Smooth muscle cell (in vitro differentiated cells): ENCODE results near the gene TRAF3IP1. TPM values are rescaled to one million over a fixed set of nuclear protein-coding genes. Genes with fewer than 3 reads are reported as not detected.

Source experiments
- DNase-seq: peaks from one replicate; lab custom pipeline; 2025; ENCODE audit not compliant: unreplicated experiment; lab: John Stamatoyannopoulos, UW
- H2AFZ ChIP-seq: fragments of 200-600 bp; sonication (generic); 2 replicates; pipeline ENCODE4 v1.6.0; 2016; ENCODE audit warnings: antibody characterized with exemption, low read depth, mild to moderate bottlenecking
- H3F3A ChIP-seq: fragments of 200-600 bp; sonication (generic); 2 replicates; pipeline ENCODE4 v1.6.0; 2017; ENCODE audit warnings: antibody characterized with exemption, low read depth
- H3K27ac ChIP-seq: fragments of 200-600 bp; sonication (generic); 2 replicates; pipeline ENCODE4 v1.5.1; 2016; ENCODE audit warnings: low read depth, mild to moderate bottlenecking
- H3K27me3 ChIP-seq: fragments of 200-600 bp; sonication (generic); 2 replicates; pipeline ENCODE4 v1.6.1; 2016; ENCODE audit warnings: low read depth, mild to moderate bottlenecking
- H3K36me3 ChIP-seq: fragments of 200-600 bp; sonication (generic); 2 replicates; pipeline ENCODE4 v1.5.1; 2016; ENCODE audit warnings: low read depth
- H3K4me1 ChIP-seq: fragments of 200-600 bp; sonication (generic); 2 replicates; pipeline ENCODE4 v1.5.1; 2016; ENCODE audit warnings: low read depth
- H3K4me2 ChIP-seq: fragments of 200-600 bp; sonication (generic); 2 replicates; pipeline ENCODE4 v1.6.0; 2016; ENCODE audit warnings: mild to moderate bottlenecking
- H3K4me3 ChIP-seq: fragments of 200-600 bp; sonication (generic); 2 replicates; pipeline ENCODE4 v1.5.1; 2016; ENCODE audit warnings: mild to moderate bottlenecking
- H3K79me2 ChIP-seq: fragments of 200-600 bp; sonication (generic); 2 replicates; pipeline ENCODE4 v1.6.0; 2016; ENCODE audit warnings: low read depth, mild to moderate bottlenecking
- H3K9ac ChIP-seq: fragments of 200-600 bp; sonication (generic); 2 replicates; pipeline ENCODE4 v1.6.0; 2016; ENCODE audit warnings: low read depth
- H3K9me3 ChIP-seq: fragments of 200-600 bp; sonication (generic); replicated peaks from 2 replicates; pipeline ENCODE4 v1.5.1; 2016; ENCODE audit warnings: low read depth
- H4K20me1 ChIP-seq: fragments of 200-600 bp; sonication (generic); 2 replicates; pipeline ENCODE4 v1.6.0; 2016; ENCODE audit warnings: low read depth
- CTCF ChIP-seq: fragments of 200-600 bp; sonication (generic); IDR thresholded peaks from 2 replicates; pipeline ENCODE4 v1.5.1; 2017; ENCODE audit warnings: borderline replicate concordance, mild to moderate bottlenecking, antibody characterized with exemption; ENCODE audit not compliant: insufficient read depth, poor library complexity, severe bottlenecking
- WGBS: methylation state at CpG from one replicate; pipeline ENCODE4 v1.1.7; 2016; ENCODE audit warnings: low lambda C conversion rate; 5-methylcytosine and 5-hydroxymethylcytosine counted together
- polyA plus RNA-seq: library from polyadenylated mRNA; unstranded; fragments of >200 nt; fragmentation: Nextera tagmentation; extraction: Ambion mirVana; gene quantifications from 2 replicates; pipeline ENCODE4 v1.2.1, GENCODE V29; 2016
- total RNA-seq: library from RNA; depleted of rRNA; stranded (reverse); fragments of >200 nt; gene quantifications from 2 replicates; pipeline ENCODE4 v1.2.3, GENCODE V29; 2014

The TRAF3IP1 gene
- total and polyA plus RNA-seq, 2 experiments from 2014 or later, result 5.3 to 7.5 TPM

DNA sequence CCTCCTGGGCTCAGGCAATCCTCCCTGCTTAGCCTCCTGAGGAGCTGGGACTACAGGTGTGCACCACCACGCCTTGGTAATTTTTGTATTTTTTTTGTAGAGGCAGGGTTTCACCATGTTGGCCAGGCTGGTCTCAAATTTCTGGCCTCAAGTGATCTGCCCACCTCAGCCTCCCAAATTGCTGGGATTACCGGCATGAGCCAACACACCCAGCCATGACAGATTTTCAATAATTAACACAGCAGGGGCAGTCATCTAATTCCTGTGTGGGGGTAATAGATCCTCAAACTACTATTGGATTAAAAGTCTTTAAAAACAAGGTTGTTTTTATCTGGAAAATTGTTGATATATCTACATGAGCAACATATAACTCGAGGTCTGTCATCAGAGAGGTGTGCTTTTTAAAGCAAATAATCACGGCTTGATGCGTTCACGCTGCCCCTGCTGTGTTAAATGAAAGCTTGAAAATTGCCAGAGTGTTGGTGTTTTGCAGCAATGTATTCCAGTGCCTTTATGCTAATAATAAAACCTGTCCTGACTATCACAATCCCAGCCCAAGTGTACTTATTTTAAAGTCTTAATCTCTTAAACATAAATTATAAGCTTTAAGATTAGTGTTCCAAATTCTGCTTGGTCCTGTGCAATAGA lies 70.8 kb downstream of the TRAF3IP1 start:
- Histone ChIP-seq H4K20me1 (no peaks in the 10 kb centered on the region), H3K4me2 (no peak overlapping the region), H3K9me3 (no peaks in the 10 kb centered on the region), H3K36me3 (no peaks in the 10 kb centered on the region), H3K4me1 (no peaks in the 10 kb centered on the region), H3K9ac (no peak overlapping the region), H3K27ac (no peak overlapping the region), H3K4me3 (no peak overlapping the region), H2AFZ (no peak overlapping the region), H3K79me2 (no peaks in the 10 kb centered on the region), H3K27me3 (no peaks in the 10 kb centered on the region), H3F3A (no peaks in the 10 kb centered on the region)
- no peak for TF ChIP-seq CTCF
- 91% methylated on average over 6 of the region's 6 CpGs for WGBS
- no peak for DNase-seq

DNA sequence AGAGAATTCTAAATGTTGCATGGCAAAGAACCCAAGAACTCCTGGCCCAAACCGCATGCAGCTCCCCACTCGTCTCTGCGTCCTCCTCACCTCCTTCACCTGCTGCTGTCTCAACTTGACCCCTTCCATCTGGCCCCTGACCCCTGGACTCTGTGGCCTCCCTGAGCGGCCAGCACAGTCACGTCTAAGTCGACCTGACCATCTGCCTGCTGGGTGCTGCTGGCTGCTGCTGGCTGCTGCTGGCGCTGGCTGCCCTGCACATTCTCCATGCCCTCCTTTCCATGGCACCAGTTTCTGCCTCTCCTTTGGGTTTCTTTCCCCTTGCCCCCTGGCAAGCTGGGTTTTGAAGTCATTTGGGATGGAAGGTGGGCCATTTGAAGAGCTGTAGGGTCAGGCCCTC lies 76.3 kb downstream of the TRAF3IP1 start:
- Histone ChIP-seq H3K4me3 (no peak overlapping the region), H3K9me3 (no peaks in the 10 kb centered on the region), H3K27ac (no peak overlapping the region), H3K79me2 (no peaks in the 10 kb centered on the region), H3F3A (no peaks in the 10 kb centered on the region), H3K9ac (no peak overlapping the region), H3K27me3 (no peaks in the 10 kb centered on the region), H3K4me1 (peaks cover 5% of the 10 kb centered on the region), H3K4me2 (no peak overlapping the region), H4K20me1 (no peaks in the 10 kb centered on the region), H3K36me3 (peaks cover 6% of the 10 kb centered on the region), H2AFZ (no peak overlapping the region)
- no peak for DNase-seq
- TF ChIP-seq CTCF, result no peak
- WGBS, result 98% methylated on average over 7 of the region's 7 CpGs

DNA sequence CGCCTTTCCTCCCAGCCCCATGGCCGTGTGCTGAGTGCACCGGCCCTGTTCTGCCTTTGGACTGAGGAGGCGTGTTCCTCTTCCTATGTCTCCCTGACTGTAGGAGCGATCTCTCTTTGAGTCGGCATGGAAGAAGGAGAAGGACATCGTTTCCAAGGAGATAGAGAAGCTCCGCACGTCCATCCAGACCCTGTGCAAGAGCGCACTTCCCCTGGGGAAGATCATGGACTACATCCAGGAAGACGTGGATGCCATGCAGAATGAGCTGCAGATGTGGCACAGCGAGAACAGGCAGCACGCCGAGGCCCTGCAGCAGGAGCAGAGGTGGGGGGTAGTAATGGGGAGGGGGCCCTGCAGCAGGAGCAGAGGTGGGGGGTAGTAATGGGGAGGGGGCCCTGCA lies 77.0 kb downstream of the TRAF3IP1 start:
- Histone ChIP-seq H3K27me3 (no peaks in the 10 kb centered on the region), H4K20me1 (no peaks in the 10 kb centered on the region)

More for the DNA sequence above, 77.0 kb downstream of the TRAF3IP1 start:
- Histone ChIP-seq H3K4me3 (no peak overlapping the region), H2AFZ (no peak overlapping the region), H3K4me2 (no peak overlapping the region), H3K9ac (no peak overlapping the region), H3K4me1 (peaks cover 5% of the 10 kb centered on the region), H3K79me2 (no peaks in the 10 kb centered on the region), H3K27ac (no peak overlapping the region), H3K36me3 (peaks cover 6% of the 10 kb centered on the region), H3F3A (no peaks in the 10 kb centered on the region), H3K9me3 (no peaks in the 10 kb centered on the region)
- no peak for DNase-seq
- no peak for TF ChIP-seq CTCF
- WGBS, result 93% methylated on average over 12 of the region's 14 CpGs
